GM12872 (cell line): ENCODE results near the gene IFNGR1.

Source experiments
- CTCF ChIP-seq: IDR thresholded peaks from 3 replicates; pipeline ENCODE4 v1.5.1; 2011; ENCODE audit warnings: low read depth, mild to moderate bottlenecking, low read length, moderate library complexity; ENCODE audit not compliant: insufficient read depth

Gene IFNGR1

GRCh38 chr6:137176729-137177128 is 42.5 kb downstream of the IFNGR1 start:
- TF ChIP-seq CTCF, result no peak

GRCh38 chr6:137175868-137176245 is 43.3 kb downstream of the IFNGR1 start:
- no peak for TF ChIP-seq CTCF

- no peak for TF ChIP-seq CTCF
Measured at GRCh38 chr6:137175157-137175867, 43.9 kb downstream of the IFNGR1 start.

- TF ChIP-seq CTCF, result no peak
Measured at GRCh38 chr6:137173501-137173900, 45.7 kb downstream of the IFNGR1 start, which contains the start of gene IL22RA2. IL22RA2 (minus strand) TSS chr6:137173644; CDS start chr6:137161749, 11,895 bp downstream.

GRCh38 chr6:137172734-137173431 is 46.3 kb downstream of the IFNGR1 start:
- no peak for TF ChIP-seq CTCF

GRCh38 chr6:137171824-137172733 is 47.1 kb downstream of the IFNGR1 start:
- TF ChIP-seq CTCF, result no peak

- no peak for TF ChIP-seq CTCF
Measured at GRCh38 chr6:137171053-137171374, 48.2 kb downstream of the IFNGR1 start.
